IPS-18c (cell line): ENCODE measurements around the gene ADAM10.

Experiments used
- H3K4me3 ChIP-seq: 2 replicates; pipeline ENCODE4 v1.7.0; 2013; ENCODE audit warnings: low read depth, mild to moderate bottlenecking, low read length, moderate library complexity; ENCODE audit not compliant: insufficient read depth
- H3K9me3 ChIP-seq: one replicate; pipeline ENCODE4 v1.6.1; 2013; ENCODE audit warnings: mild to moderate bottlenecking, low read length, moderate library complexity; ENCODE audit not compliant: control insufficient read depth, insufficient read depth

ADAM10 gene

GRCh38 chr15:58558777-58559176, 190.7 kb downstream of the ADAM10 start:
- H3K4me3 ChIP-seq = no peak overlapping the region
- no peaks in the 10 kb centered on the region for H3K9me3 ChIP-seq

- Histone ChIP-seq H3K4me3 (no peak overlapping the region), H3K9me3 (no peaks in the 10 kb centered on the region)
These were observed 193.0 kb downstream of the ADAM10 start for GRCh38 chr15:58556541-58556940.

- Histone ChIP-seq H3K4me3 (no peak overlapping the region), H3K9me3 (no peaks in the 10 kb centered on the region)
These were observed 193.5 kb downstream of the ADAM10 start for GRCh38 chr15:58556028-58556361.

GRCh38 chr15:58555162-58556027, 194.1 kb downstream of the ADAM10 start:
- no peak overlapping the region for H3K4me3 ChIP-seq

GRCh38 chr15:58554758-58555157, 194.7 kb downstream of the ADAM10 start:
- Histone ChIP-seq H3K9me3 (no peaks in the 10 kb centered on the region), H3K4me3 (no peak overlapping the region)

More at GRCh38 chr15:58555162-58556027, 194.1 kb downstream of the ADAM10 start:
- no peaks in the 10 kb centered on the region for H3K9me3 ChIP-seq

- H3K9me3 ChIP-seq = no peaks in the 10 kb centered on the region
- H3K4me3 ChIP-seq = no peak overlapping the region
These were observed 196.1 kb downstream of the ADAM10 start for GRCh38 chr15:58553365-58553918.

GRCh38 chr15:58552505-58553364, 196.8 kb downstream of the ADAM10 start:
- no peak overlapping the region; the same call in 1 of the 2 replicates for H3K4me3 ChIP-seq

GRCh38 chr15:58551764-58552504, 197.6 kb downstream of the ADAM10 start:
- no peak overlapping the region for H3K4me3 ChIP-seq

More at GRCh38 chr15:58552505-58553364, 196.8 kb downstream of the ADAM10 start:
- no peaks in the 10 kb centered on the region for H3K9me3 ChIP-seq

GRCh38 chr15:58551084-58551763, 198.3 kb downstream of the ADAM10 start:
- Histone ChIP-seq H3K4me3 (no peak overlapping the region), H3K9me3 (no peaks in the 10 kb centered on the region)

More at GRCh38 chr15:58551764-58552504, 197.6 kb downstream of the ADAM10 start:
- H3K9me3 ChIP-seq = no peaks in the 10 kb centered on the region

GRCh38 chr15:58549785-58550074, 199.8 kb downstream of the ADAM10 start:
- Histone ChIP-seq H3K4me3 (no peak overlapping the region), H3K9me3 (peaks cover 2% of the 10 kb centered on the region)

- H3K4me3 ChIP-seq = no peak overlapping the region
These were observed 200.3 kb downstream of the ADAM10 start for GRCh38 chr15:58549013-58549784.

GRCh38 chr15:58548308-58549012, 201.0 kb downstream of the ADAM10 start:
- Histone ChIP-seq H3K4me3 (no peak overlapping the region), H3K9me3 (peaks cover 2% of the 10 kb centered on the region)

More at GRCh38 chr15:58549013-58549784, 200.3 kb downstream of the ADAM10 start:
- H3K9me3 ChIP-seq = peaks cover 2% of the 10 kb centered on the region

- Histone ChIP-seq H3K9me3 (peaks cover 2% of the 10 kb centered on the region), H3K4me3 (no peak overlapping the region)
These were observed 201.7 kb downstream of the ADAM10 start for GRCh38 chr15:58547628-58548307.

GRCh38 chr15:58546635-58547627, 202.6 kb downstream of the ADAM10 start:
- H3K4me3 ChIP-seq = no peak overlapping the region
- peaks cover 2% of the 10 kb centered on the region for H3K9me3 ChIP-seq
